Activated effector memory CD4-positive, alpha-beta T cell treated with Interleukin-2 at 50 U/mL for 16 hours (primary cell): Measurements from ENCODE around the gene C1orf116.

Experiments used
- DNase-seq: peaks from one replicate; pipeline ENCODE4 v3.0.0-alpha.2; 2020

C1orf116 gene

GRCh38 chr1:206985162-206985749 lies 47.3 kb downstream of the C1orf116 start:
- no peak for DNase-seq

GRCh38 chr1:206982216-206982615 lies 50.3 kb downstream of the C1orf116 start:
- DNase-seq: peak; percentile 30

- no peak for DNase-seq
These were observed 53.0 kb downstream of the C1orf116 start for GRCh38 chr1:206979379-206980043.

- no peak for DNase-seq
These were observed 54.3 kb downstream of the C1orf116 start for GRCh38 chr1:206978259-206978658.

GRCh38 chr1:206975306-206975705 lies 57.2 kb downstream of the C1orf116 start:
- no peak for DNase-seq

- no peak for DNase-seq
These were observed 58.4 kb downstream of the C1orf116 start for GRCh38 chr1:206974140-206974539.

- no peak for DNase-seq
These were observed 59.8 kb downstream of the C1orf116 start for GRCh38 chr1:206972728-206973127.

GRCh38 chr1:206971029-206971655 lies 61.4 kb downstream of the C1orf116 start:
- DNase-seq: no peak

GRCh38 chr1:206970446-206970845 lies 62.1 kb downstream of the C1orf116 start, which contains the start of gene FCAMR:
Gene FCAMR (minus strand): TSS chr1:206970460. CDS start chr1:206970125, 335 bp downstream.
- DNase-seq: no peak

- DNase-seq: no peak
These were observed 63.5 kb downstream of the C1orf116 start for GRCh38 chr1:206969090-206969489.
